CD4-positive, alpha-beta T cell treated with Interleukin-4 for 1 hour (primary cell): Measurements from ENCODE around the gene UGT2A1.
"Not testable (repeated sequence)": the region's sequence is repeated elsewhere in the genome, so short reads cannot be mapped to it uniquely, and the experiment has no call there.

Experiments used
- DNase-seq, 2 donors: peaks; one replicate each; pipeline ENCODE4 v3.0.0-alpha.2; 2020 to 2022

UGT2A1 gene

DNA sequence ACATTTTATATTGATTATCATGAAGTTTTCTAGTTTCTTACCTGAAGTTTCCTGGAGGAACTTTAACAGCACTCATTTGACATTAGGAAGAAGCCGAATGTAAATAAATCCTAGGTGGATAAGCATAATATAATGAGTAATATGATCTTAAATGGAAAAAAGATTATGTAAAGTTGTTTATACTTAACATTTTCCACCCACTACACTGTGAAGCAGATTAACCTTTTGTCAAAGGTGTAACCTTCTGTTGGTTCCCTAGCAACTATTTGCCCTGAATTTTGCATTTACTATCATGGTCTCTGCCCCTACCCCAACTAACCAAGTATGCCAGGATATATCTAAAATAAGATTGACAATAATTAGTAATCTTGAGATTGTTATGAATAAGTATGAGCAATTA is at the start of gene UGT2A1:
UGT2A1 (minus strand) TSS at position 101 of the 400 bp plus-strand sequence. CDS start 5,603 bp downstream, outside the sequence.
- DNase-seq, result no peak

DNA sequence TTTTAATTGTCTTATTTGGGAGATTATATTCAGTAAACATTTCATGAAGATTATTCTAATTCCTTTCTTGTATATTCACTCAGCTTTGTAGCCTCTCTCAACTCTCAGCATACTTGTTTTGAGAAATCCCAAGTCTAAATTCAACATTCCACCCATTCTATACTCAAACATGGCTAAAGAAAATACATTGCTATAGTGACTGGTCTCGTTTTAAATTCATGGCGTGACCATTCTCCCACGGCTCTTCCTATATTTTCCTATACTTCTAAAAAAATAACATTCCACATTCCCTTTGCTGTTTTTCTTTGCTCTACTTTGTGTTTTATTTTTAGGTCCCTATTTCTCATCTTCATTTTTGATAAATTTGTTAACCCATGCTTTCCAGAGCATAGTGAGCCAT is 49.2 kb upstream of the UGT2A1 start:
- DNase-seq, result no peak

DNA sequence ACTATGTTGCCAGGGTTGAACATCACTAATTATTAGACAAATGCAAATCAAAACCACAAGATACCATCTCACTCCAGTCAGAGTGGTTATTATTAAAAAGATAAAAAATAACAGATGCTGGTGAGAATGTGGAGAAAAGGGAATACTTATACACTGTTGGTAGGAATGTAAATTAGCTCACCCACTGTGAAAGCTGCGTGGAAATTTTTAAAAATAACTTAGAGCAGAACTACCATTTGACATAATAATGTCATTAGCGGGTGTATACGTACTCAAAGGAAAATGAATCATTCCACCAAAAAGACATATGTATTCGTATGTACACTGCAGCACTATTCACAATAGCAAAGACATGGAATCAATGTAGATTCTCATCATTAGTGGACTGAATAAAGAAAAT is 48.6 kb upstream of the UGT2A1 start:
- DNase-seq, result no peak

DNA sequence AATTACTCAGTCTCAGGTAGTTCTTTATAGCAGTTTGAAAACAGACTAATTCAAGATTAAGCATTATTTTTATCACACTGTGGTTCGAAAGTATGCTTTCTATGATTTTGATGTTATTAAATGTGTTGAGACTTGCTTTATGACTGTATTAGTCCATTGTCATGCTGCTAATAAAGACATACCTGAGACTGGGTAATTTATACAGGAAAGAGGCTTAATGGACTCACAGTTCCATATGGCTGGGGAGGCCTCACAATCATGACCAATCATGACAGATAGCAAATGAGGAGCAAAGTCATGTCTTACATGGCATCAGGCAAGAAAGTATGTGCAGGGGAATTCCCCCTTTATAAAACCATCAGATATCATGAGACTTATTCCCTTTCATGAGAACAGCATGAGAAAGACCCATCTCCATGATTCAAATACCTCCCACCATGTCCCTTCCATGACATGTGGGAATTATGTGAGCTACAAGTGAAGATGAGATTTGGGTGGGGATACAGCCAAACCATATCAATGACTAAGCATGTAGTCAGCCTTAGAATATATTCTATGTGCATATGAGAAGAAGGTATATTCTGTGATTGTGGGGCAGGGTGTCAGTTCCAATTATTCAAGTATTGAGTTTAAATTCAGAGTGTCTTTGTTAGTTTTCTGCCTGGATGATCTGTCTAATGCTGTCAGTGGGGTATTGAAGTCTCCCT is 44.6 kb upstream of the UGT2A1 start:
- no peak for DNase-seq

DNA sequence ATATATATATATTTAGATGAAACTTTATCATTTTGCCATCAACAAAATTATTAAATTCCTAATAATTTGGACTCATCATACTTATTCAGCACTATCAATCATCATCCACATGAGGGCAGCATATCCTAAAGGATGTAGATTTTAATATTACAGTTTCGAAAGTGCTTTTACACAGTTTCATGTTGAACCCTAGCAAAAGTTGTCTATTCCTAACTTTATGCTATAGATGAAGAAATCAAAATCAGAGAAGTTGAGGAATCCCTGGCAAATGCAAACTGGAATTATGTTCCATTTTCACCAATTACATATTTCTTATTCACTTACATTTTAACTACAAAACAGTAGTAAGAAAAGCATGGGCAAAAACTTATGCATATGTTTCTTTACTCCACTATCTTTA is 36.6 kb upstream of the UGT2A1 start:
- peak in 1 of 2 donors; percentile 48 for DNase-seq

DNA sequence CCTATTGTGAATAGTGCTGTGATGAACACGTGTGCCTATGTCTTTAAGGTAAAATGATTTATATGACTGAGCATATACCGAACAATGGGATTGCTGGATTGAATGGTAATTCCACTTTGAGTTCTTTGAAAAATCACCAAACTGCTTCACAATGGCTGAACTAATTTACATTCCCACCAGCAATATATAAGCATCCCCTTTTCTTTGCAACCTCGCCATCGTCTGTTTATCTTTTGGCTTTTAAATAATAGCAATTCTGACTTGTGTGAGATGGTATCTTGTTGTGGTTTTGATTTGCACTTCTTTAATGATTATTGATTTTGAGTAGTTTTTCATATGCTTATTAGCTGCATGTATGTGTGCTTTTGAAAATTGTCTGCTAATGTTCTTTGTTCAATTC is 31.8 kb upstream of the UGT2A1 start:
- DNase-seq, result no peak

DNA sequence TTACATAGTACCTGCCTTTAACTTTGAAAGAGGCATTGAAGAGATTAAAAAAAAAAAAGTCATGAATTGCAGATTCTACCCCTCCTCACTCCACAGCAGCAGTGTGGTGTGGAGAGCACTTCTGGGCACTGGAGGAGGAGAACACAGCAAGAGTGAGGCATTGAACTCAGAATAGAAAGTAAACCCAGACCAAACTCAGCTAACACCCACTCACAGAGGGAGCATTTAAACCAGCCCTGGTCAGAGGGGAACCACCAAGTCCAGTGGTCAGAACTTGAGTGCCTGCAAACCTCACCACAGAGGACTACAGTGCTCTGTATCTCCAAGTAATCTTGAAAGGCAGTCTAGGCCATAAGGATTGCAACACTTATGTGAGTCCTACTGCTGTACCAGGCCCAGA is 15.6 kb upstream of the UGT2A1 start:
- DNase-seq, result no peak

DNA sequence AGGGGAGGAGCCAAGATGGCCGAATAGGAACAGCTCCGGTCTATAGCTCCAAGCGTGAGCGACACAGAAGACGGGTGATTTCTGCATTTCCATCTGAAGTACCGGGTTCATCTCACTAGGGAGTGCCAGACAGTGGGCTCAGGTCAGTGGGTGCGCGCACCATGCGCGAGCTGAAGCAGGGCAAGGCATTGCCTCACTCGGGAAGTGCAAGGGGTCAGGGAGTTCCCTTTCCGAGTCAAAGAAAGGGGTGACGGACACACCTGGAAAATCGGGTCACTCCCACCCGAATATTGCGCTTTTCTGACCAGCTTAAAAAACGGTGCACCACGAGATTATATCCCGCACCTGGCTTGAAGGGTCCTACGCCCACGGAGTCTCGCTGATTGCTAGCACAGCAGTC is 11.0 kb upstream of the UGT2A1 start:
- not testable (repeated sequence) for DNase-seq

DNA sequence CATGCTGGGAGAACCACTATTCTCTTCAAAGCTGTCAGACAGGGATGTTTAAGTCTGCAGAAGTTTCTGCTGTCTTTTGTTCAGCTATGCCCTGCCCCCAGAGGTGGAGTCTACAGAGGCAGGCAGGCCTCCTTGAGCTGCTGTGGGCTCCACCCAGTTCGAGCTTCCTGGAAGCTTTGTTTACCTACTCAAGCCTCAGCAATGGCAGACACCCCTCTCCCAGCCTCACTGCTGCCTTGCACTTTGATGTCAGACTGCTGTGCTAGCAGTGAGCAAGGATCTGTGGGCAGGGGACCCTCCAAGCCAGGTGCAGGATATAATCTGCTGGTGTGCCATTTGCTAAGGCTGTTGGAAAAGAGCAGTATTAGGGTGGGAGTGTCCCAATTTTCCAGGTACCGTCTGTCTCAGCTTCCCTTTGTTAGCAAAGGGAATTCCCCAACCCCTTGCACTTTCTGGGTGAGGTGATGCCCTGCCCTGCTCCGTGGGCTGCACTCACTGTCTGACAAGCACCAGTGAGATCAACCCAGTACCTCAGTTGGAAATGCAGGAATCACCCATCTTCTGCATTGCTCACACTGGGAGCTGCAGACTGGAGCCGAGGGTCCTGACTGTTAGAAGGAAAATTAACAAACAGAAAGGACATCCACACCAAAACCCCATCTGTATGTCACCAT is 8.2 kb upstream of the UGT2A1 start:
- peak in 1 of 2 donors; percentile 24 for DNase-seq

DNA sequence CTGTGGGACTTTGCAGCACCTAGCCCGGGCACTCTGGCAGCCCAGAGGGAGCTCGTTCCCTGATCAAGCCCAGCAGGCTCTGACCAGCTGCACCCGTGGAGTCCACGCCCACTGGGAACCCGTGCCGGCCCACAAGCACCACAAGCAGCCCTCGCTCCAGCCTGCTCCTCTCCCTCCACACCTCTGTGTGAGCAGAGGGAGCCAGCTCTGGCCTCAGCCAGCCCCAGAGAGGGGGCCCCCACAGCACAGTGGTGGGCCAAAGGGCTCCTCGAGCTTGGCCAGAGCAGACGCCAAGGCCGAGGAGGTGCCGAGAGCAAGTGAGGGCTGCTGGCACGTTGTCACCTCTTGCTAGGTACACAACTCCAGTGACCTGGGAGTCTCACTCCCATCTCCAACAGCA is 5.1 kb upstream of the UGT2A1 start:
- no peak for DNase-seq

DNA sequence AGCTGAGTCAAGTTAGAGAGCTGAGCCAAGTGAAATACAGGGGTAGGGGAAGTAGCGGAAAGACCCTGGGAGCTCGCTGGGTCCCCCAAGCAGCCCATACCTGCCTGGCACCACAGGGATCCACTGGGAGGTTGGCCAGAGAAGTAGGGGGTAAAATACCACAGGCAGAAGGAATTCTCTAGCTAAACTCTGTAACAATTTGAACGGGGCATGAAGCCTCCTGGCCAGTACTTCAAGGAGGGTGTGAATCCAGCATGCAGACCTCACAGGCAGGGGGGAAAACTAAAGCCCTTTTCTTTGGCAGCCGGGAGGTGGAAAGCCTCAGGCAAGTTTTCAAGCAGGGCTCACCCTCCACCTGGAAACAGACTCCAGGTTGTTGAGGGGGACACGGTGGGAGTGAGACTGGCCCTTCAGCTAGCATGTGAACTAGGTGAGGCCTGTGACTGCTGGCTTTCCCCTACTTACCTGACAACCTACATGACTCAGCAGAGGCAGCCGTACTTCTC is 3.7 kb upstream of the UGT2A1 start:
- DNase-seq, result no peak

DNA sequence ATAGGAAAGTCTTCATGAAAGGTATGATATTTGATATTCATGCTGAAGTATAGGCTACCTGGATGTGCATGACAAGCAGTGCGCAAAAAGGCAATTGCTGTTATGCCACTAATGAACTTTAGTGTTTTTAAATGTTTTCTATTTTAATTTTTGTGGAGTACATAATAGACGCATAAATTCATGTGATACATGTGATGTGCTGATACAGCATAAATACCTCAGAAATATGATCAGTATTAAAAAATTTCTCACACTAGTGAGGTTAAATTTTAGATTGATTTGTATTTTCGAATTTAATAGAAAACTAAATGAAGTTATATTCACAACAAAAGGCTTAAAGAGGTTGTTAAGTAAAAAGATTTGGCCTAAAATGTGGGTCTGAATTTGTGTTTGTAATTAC is 2.2 kb downstream of the UGT2A1 start:
- DNase-seq, result no peak

DNA sequence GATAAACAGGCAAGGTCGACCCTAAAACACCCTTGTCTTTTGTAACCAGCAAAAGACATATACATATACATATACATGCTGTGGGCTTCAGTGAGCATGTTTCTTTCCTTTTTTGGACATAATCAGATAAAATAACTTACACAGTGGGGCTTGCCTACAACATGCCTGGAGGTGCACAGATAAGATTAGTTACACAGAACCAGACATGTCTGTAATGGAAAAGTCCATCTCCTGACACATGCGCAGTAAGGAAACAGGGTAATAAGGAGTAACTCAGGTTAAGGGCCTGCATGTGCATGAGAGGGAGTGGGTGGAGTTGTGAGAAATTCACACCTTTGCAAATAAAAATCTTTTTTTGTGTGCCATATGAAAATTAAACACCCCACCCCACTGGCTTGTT is 3.4 kb downstream of the UGT2A1 start:
- DNase-seq, result no peak

DNA sequence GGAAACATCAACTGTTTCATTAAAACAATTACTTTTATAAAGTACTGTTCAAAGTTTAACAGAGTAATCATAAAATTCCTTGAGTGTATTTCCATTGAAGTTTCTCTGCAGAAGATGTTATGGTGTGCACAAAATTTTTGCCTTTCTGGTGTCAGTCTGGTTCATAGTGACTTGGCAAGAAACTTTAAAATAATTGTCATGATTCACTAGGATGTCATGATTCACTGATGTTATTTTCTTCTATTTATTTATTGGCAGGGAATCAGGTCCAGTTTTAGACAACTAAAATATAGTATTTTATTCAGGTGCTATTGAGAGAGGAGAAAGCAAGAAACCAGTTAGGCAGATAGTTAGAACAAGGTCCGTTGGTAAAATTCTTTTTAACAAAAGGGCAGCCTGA is 3.8 kb downstream of the UGT2A1 start:
- no peak for DNase-seq

DNA sequence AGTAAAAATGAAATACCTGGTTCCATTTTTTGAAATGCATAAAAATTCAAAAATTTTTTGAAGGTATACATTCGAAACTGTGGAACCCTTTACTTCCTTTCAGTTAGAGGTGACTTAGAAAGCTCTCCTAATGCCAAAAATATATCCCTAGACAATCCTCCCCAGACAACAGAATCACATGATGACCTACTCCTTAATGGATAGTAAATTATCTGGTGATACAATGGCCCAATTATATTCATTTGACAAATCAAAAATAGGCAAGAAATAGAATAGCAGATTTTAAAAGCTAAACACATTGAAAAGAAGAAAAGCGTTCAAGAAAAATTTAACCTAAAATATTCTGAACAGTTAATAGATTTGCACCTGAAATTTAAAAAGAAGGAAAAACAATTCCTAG is 10.1 kb downstream of the UGT2A1 start:
- no peak for DNase-seq

DNA sequence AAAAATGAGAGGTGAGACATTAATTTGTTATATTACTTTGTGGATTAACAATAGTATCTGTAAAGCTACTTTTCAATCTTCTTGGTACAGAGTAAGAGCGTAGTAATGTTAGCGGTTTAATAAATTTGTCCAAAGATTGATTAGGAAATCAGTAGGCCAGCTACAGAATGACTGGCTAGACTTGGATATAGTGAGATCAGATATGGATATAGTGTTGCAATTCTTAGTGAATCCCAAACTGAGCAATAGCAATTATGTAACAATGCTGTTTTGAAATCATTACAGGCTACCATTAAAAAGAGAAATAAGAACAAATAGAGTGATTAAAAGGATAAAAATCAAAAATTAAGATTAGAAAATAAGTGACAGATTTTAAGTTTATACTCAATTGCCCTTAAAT is 12.8 kb downstream of the UGT2A1 start:
- DNase-seq, result no peak

DNA sequence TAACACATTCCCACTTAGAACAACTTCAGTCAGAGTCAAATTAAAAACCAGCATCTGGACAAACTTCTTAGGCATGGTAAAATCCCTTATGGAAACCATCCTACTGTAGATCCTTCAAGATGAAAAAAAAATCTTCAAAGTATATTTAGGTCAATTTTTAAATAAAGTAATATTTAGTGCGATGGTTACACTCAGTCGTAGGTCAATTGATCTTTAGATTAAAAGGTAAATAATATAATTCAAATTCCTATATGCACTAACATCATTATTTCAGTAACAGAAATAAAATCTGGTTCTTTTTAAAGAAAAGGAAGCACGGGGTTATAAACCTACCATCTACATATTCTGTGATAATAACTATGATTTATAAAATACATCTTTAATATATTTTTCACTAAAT is 13.5 kb downstream of the UGT2A1 start, which contains the start of gene UGT2A2:
UGT2A2 (minus strand) TSS at position 101 of the 400 bp plus-strand sequence; CDS start at position 99, 2 bp downstream.
- no peak for DNase-seq

DNA sequence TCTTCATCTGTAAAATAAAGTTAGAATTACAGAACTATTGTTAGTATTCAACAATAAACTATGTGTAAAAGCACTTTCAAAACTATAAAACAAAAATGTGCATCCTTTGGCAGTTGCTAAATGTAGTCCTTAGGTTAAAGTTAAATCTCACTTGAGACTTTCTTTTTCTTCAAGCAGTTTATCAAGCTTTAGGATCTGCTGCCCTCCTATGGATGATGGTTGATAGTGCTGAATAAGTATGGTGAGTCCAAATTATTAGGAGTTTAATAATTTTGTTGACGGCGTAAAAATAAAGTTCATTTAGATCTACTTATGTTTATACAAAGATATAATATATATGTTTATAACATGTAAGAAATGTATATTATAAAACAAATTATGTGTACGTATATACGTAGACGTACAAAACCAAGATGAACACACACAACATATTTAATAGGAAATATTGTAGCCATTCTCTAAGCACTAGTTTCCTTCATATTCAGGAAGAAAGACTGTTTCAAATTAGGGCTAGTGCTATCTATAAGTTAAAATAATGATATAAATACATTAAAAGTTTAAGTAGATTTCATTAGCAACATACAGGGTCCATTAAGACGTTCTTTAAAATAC is 35.9 kb downstream of the UGT2A1 start:
- DNase-seq, result no peak

DNA sequence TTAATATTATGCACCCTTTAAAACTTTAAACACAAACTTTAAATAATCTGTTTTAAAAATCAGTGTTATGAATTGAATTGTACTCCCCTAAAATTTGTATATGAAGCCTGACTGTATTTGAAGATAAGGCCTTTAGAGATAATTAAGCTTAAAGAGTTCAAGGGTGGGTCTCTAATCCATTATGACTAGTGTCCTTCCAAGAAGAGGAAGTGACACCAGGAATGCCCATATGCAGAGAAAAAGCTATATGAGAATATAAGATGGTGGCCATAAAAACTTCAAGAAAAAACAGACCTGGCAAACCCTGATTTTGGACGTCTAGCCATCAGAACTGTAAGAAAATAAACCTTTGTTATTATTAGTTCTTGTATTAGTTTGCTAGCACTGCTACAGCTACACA is 42.6 kb downstream of the UGT2A1 start:
- DNase-seq, result no peak

DNA sequence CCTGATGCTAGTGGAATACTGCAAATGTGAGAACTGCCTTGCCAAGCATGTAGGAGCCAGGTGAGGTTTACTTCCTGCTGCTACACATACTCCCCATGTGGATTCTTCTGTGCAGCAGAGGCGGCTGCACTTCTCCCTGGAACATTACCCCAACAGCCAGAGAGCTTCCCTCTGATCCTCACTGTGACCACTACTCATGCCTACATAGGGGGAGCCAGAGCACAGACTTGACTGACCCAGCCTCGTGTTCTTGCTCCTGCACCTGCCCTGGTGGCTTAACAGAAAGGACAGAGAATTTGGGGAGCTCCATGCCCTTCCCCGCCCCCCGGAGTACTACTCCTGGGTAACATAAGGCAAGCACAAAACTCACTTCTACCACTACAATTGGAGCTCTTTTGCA is 52.0 kb downstream of the UGT2A1 start:
- no peak for DNase-seq

DNA sequence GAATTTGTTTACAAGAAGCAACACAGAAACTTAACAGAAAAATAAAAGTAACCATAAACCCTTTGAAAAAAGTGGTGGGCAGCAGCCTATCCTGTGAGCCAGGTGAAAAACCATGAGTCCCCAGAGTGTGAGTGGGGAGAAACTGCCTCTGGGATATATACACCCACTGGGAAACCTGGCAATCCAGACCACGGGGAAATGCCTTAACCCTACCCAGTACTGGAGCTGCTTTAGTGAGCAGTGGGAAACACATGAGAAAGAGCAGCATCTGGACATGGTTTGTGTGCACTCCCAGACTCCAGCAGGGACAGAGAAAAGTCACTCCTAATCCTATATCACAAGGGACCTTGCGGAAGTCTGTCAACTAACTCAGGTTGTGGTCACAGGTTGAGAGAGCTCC is 53.0 kb downstream of the UGT2A1 start:
- DNase-seq, result no peak

DNA sequence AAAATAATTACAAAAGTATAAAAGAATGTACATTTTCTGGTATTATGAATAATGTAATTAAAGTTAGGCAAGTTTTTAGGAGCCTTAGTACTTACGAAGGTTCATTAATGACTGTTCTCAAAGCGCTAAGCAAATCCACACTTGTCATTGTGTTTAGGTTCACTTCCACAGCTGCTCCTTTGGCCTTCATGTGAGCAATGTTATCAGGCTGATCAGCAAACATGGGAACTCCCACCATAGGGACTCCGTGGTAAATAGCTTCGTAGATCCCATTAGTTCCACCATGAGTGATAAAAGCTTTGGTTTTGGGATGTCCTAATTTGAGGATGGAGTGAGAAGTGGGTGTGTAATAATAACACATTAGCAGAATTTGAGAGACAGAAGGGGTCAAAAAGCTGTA is 58.7 kb downstream of the UGT2A1 start:
- no peak for DNase-seq

DNA sequence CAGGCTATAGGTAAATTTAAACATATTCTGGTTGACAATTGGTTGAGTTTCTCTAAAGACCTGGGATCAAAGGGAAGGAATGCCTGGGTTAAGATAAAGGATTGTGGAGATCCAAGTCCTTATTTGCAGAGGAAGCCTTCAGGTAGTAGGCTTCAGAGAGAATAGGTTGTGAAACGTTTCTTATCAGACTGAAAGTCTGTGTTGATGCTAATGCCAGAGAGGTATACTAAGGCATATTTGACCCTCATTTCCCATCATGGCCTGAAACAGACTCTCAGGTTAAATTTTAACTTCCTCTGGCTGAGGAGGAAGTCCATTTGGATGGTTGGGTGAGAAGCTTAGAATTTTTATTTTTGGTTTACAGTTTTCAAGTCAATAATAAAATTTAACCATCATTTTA is 61.7 kb downstream of the UGT2A1 start:
- no peak for DNase-seq

DNA sequence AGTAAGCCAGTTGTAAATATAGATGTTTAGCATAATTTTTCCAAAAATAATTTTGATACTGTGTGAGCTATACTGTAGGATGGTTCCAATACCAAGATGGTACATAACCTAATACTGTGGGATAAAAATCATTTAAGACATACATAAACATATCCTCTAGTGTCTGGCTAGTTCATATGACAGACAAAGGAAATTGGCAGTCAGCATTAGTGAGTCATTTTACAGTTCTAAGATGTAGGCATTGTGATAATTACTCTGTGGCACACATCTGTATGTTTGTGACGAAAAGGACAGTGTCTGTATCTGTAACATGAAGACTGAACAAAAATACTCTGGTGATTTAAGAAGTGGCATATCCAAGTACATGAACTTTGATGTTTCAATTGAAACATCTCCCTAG is 63.2 kb downstream of the UGT2A1 start:
- DNase-seq, result no peak
